Stimulated activated CD4-positive, alpha-beta T cell treated with anti-CD3 and anti-CD28 coated beads, Interleukin-1b, Interleukin-23, amount 100 ng/mL, for 4 hours (primary cell): ENCODE data around the gene IQCE.

ENCODE experiments used
- DNase-seq, 2 donors: peaks; one replicate each; pipeline ENCODE4 v3.0.0-alpha.2; 2020; ENCODE audit warnings: low read depth in 2 of 2

IQCE gene

DNA sequence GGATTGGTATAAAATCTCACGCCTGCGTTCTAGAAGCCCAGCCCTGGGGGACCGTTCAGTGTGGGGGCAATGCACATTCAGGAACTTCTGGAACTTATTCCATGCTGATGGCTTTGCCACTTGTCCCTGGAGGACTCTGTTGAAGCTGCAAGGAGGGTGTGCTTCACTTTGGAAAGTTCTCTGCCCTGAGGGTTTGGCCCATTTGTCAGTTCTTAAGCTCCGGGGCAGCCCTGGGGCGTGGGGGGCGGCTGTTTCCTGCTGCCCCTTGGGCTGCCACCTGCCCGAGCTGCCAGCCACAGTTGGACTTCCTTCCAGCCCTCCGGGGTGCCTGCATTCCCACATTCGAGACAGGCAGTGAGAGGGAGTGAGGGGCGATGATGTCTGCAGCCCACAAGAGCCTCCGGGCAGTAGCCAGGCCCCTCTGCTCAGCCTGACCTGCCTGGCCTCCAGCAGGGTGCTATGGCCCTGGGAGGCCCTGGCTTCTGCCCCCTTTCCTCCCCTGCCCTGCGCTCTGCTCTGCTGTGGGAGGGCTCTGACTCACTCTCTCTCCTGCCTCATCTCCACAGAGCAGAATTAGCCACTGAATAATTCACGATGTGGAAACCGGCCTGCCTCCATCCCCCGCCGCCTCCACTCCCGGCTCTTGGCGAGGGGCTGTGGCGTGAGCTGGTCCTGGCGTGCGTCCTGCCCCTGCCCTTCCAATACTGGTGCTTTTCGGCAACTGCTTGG lies 74.9 kb downstream of the IQCE start:
- DNase-seq, result peak; percentile 23 to 28

DNA sequence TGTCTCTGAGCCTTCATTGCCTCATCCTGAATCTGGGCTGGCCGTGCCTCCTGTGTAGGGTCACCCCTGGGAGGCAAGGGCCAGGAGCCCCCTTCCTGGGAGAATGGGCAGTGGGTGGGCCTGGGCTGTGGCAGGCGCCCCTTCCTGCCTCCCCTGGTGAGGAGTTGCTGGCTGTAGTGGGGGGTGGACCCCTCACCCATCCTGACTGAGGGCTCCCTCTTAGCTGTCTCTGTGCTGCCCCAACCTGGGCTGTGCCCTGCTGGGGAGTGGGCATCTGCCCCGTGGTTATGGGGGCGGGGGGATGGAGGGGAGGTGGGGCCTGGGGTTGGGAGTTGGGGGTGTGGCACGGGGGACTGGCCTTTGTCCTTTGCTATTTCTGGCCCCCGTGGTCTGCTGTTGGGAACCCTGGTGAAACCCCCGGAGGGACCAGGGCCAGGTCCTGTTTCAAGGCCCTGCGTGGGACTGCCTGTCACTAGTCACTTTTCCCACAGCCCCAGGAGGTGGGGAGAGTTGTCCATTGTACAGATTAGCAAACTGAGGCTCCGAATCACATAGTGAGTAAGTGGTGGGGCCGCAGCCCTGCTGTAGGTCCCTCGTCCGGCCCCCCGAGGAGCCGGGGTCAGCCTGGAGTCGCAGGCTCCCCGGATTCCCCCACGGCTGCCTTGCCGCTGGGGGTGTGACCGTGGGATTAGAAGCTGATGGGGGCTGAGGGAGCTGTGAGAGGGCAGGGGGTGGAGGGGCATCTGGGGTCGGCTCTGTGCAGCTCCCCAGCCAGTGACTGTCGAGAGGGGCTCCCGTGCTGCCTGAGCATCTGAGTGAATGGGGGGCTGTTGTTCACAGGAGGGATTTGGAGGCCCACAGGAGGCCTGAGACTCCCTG lies 75.7 kb downstream of the IQCE start:
- DNase-seq, result no peak

GRCh38 chr7:2635148-2635668 lies 76.4 kb downstream of the IQCE start:
- DNase-seq, result no peak

DNA sequence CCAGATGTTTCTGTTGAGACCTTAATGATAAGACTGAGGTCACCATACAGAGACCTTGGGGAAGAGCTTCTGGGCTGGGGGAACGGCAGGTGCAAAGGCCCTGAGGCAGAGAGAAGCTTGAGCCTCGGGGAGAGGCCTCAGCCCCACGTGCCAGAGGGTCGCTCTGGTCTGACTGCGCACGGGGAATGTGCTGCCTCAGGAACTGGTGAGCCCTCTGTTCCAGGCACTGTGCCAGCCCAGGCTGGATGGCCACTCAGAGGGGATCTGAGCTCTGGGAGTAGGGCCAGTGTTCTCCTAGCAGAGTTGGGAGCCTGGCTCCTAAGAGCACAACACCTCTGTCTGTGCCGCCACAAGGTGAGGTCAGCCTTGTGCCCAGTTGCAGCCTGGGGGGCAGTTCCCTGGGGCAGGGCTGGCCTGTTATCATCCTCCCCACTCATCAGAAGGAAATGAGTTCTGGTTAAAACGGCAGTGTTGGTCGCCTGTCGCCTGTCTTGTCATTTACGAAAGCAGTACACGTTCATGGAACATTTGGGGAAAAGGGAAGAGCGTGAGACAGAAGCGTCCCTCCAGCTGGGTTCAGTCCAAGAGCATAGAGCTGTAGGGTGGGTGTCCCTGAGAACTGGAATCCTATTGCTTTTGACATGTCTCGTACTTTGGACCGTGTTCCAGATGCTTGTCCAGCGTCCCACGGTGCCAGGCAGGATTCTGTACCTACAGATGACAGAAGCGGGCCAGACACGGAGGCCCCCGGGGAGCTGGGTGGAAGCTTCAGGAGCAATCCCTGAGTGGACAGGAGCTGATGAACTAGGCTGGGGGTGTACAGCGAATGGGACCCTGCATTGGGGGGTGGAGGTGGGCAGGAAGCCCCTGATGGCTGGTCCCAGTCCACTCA lies 77.3 kb downstream of the IQCE start:
- no peak for DNase-seq

- DNase-seq, result no peak
Observed at GRCh38 chr7:2637066-2637471, 78.3 kb downstream of the IQCE start.

DNA sequence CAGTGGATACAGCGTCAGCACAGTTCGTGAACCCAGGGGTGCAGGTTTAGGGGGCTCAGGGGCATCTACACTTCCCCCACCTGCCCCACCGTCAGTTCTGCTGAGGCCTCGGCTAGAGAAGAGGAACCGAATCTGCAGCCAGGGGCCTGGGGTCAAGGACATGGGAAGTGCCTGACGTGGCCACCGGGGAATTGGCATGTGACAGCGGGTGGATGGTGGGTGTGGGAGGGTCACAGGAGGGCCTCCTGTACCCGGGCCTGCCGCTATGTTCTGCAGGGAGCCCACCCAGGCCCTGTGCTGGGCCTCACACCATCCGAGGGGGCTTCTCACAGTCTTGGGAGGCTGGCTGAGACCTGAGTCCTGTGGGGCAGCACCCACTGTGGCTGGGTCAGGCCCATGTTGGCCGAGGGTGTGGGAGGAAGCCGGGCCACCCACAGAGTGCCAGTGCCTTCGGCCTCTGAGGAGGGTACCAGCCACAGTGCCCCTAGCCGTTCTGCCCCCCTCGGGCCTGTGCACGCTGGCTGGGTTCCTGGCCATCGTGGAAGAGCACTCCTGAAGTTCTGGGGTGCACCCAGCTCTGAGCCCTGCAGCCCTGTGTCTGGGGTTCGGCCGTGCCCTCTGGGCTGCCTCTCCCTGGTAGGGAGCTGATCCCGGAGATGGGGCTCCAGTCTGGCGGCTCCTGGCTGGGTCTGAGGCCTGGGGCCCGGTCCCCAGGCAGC lies 78.9 kb downstream of the IQCE start:
- no peak for DNase-seq

DNA sequence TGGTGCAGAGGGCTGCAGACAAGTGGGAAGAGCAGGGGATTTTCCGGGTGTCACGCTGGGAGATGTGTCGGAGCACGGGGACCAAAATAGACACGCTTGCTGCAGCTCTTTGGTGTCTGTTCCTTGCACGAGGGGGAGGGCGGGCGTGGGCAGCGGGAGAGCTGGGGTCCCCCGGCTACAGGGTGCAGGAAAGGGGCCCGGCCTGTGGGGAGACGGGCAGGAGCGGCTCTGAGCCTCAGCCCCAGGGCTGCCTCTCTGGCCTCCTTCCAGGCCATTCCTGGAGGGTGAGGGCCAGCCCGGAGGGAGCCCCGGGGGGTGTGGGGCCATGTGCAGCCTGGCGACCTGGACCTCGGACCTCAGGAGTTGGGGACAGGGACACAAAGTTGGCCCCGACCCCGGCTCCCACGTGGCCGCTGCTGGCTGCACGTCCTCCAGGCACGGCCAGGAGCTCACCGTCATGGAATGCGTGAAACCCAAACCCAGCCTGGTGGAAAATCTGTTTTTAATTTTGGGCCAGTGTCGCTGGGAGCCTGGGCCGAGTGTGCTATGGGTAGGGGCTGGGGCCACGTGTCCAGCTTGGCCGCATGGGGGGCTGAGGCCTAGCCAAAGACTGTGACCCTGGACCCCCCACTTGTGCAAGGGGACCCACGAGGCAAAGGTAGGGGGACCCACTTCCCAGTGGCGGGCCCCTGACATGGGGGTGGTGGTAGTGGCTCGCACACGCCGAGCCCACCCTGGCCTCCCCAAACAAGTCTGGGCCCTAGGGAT lies 79.6 kb downstream of the IQCE start:
- DNase-seq, result no peak

GRCh38 chr7:2639181-2639681 lies 80.5 kb downstream of the IQCE start:
- no peak for DNase-seq

GRCh38 chr7:2639695-2640481 lies 81.1 kb downstream of the IQCE start:
- no peak for DNase-seq

GRCh38 chr7:2640482-2640830 lies 81.7 kb downstream of the IQCE start:
- DNase-seq, result no peak

- no peak for DNase-seq
Observed at GRCh38 chr7:2640846-2641316, 82.1 kb downstream of the IQCE start.

DNA sequence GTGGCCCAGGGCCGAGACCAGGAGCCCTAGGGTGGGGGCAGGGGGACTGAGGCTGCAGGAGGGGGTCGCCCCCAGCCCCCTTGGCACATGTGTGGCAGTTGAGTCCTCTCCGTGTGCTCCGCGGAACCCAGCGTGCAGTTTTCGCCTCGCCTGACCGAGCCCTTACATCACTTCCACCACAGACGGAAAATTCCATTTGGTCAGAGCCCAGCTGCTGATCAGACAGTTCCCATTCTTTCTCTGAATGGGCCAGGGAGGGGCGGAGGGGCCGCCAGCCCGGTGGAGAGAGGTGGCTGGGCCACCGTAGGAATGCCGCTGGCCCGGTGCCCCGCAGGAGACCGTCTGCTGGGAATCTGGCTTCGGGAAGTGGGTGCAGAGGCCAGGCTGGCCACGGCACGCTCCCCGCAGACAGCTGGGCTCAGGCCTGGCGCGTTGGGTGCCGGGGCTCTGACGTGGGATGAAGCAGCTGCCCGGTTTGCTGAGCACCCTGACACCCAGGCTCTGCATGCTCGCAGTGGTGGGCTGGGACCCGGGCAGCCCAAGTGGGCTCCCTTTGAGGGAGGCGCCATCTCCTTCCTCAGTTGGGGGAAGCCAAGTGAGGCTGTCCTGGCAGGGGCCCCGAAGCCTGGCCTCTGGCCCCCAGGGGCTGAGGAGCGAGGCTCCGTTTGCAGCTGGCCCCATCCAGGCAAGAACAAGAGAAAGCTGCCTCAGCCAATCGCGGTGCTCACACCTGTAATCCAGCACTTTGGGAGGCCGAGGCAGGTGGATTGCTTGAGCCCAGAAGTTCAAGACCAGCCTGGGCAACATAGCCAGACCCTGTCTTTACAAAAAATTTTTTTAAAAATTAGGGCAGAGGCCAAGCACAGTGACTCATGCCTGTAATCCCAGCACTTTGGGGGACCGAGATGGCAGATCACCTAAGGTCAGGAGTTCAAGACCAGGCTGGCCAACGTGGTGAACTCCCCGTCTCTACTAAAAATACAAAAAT lies 82.9 kb downstream of the IQCE start:
- no peak for DNase-seq

GRCh38 chr7:2643386-2644219 lies 84.8 kb downstream of the IQCE start:
- DNase-seq, result no peak

DNA sequence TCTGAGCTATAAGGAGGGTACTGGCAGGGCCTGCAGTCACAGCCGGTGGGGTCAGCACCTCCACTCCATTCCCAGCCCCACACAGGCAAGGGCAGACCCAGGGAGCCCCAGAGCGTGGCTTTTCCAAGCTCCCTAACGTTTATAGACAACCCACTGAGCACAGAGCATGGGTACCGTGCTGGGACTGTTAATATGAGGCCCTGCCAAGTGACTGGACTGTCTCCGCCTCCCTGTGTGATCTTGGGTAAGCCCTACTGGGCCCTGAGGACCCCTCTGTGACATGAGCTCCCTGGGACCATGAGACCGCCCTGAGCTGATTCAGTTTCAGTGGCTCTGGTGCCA lies 85.4 kb downstream of the IQCE start:
- no peak for DNase-seq

GRCh38 chr7:2644562-2645273 lies 85.9 kb downstream of the IQCE start:
- DNase-seq, result no peak

DNA sequence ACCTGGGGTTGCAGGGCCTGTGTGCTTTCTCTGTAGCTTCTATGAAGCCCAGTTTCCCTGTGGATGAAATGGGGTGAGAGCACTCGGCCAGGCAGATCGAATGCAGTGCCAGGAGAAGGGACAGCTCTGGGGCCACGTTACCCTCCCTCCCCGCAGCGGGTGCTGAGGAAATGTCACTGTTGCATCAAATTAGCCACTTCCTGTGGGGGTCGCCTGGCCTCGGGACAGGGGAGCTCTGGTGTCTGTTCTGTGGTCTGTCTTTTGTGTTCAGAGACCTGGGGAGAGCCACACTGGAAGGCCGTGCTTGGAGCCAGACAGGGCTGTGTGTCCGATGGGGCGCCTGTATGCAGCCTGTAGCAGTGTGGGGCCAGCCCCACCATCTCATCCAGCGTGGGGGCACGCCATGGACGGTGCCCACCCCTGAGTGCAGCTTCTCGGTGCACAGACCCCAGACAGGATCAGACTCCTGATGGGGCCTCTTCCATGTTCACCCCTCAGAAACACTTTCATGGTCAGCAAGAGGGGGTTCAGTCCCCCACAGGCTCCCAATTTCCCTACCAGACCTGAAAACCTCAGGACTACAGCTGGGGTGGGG lies 86.6 kb downstream of the IQCE start:
- no peak for DNase-seq
